HepG2 (cell line): ENCODE measurements around the gene RPLP1. TPM values are rescaled to one million over a fixed set of nuclear protein-coding genes. Genes with fewer than 3 reads are reported as not detected.
A peak's percentile ranks its signal among the peaks of the same experiment; 100 is the strongest.

Source experiments
- GTF2F1 ChIP-seq: fragments of 150-350 bp; IDR thresholded peaks from 2 replicates; pipeline ENCODE4 v1.6.1; 2014; ENCODE audit warnings: low read length
- ISX ChIP-seq: sonication (generic); formaldehyde crosslinking; conservative IDR thresholded peaks from 2 replicates; pipeline ENCODE4 v1.5.0; 2020; ENCODE audit warnings: missing genetic modification reagents
- KDM5B ChIP-seq: sonication (generic); formaldehyde crosslinking; IDR thresholded peaks from 2 replicates; pipeline ENCODE4 v1.4.0; 2020; ENCODE audit warnings: missing genetic modification reagents, mild to moderate bottlenecking, borderline replicate concordance
- MLLT10 ChIP-seq: sonication (generic); formaldehyde crosslinking; IDR thresholded peaks from 2 replicates; pipeline ENCODE4 v1.4.0; 2020; ENCODE audit warnings: missing genetic modification reagents
- RORA ChIP-seq: sonication (generic); formaldehyde crosslinking; IDR thresholded peaks from 2 replicates; pipeline ENCODE4 v1.5.0; 2020; ENCODE audit warnings: mild to moderate bottlenecking, missing genetic modification reagents, moderate library complexity
- SATB2 ChIP-seq: sonication (generic); formaldehyde crosslinking; IDR thresholded peaks from 2 replicates; pipeline ENCODE4 v1.5.0; 2020; ENCODE audit warnings: missing genetic modification reagents
- SMC3 ChIP-seq: IDR thresholded peaks from 2 replicates; pipeline ENCODE4 v1.6.1; 2011; ENCODE audit warnings: low read length, improper control_type of control experiment
- SP2 ChIP-seq: sonication (generic); formaldehyde crosslinking; IDR thresholded peaks from 2 replicates; pipeline ENCODE4 v1.5.1; 2020; ENCODE audit warnings: mild to moderate bottlenecking, missing genetic modification reagents
- ZBTB7A ChIP-seq: sonication (generic); formaldehyde crosslinking; IDR thresholded peaks from 2 replicates; pipeline ENCODE4 v1.8.0; 2022; ENCODE audit warnings: mild to moderate bottlenecking, missing genetic modification reagents
- ZMYM4 ChIP-seq: sonication (generic); formaldehyde crosslinking; IDR thresholded peaks from 2 replicates; pipeline ENCODE4 v1.8.1; 2023; ENCODE audit warnings: mild to moderate bottlenecking, missing genetic modification reagents
- ZNF33B ChIP-seq: sonication (generic); formaldehyde crosslinking; IDR thresholded peaks from 2 replicates; pipeline ENCODE4 v1.5.1; 2020; ENCODE audit warnings: mild to moderate bottlenecking, missing genetic modification reagents
- ZNF383 ChIP-seq: sonication (generic); formaldehyde crosslinking; IDR thresholded peaks from 2 replicates; pipeline ENCODE4 v1.4.0; 2020; ENCODE audit warnings: missing genetic modification reagents, mild to moderate bottlenecking, borderline replicate concordance
- ZNF430 ChIP-seq: sonication (generic); formaldehyde crosslinking; IDR thresholded peaks from 2 replicates; pipeline ENCODE4 v1.9.0; 2021; ENCODE audit warnings: mild to moderate bottlenecking, missing genetic modification reagents
- ZNF713 ChIP-seq: sonication (generic); formaldehyde crosslinking; IDR thresholded peaks from 2 replicates; pipeline ENCODE4 v1.4.0; 2020; ENCODE audit warnings: mild to moderate bottlenecking, missing genetic modification reagents
- ZNF747 ChIP-seq: sonication (generic); formaldehyde crosslinking; IDR thresholded peaks from 2 replicates; pipeline ENCODE4 v1.8.1; 2023; ENCODE audit warnings: missing genetic modification reagents, mild to moderate bottlenecking, borderline replicate concordance
- ZNF749 ChIP-seq: sonication (generic); formaldehyde crosslinking; IDR thresholded peaks from 2 replicates; pipeline ENCODE4 v1.8.0; 2022; ENCODE audit warnings: mild to moderate bottlenecking, missing genetic modification reagents, moderate library complexity, borderline replicate concordance
- ZSCAN22 ChIP-seq: sonication (generic); formaldehyde crosslinking; IDR thresholded peaks from 2 replicates; pipeline ENCODE4 v1.4.0; 2020; ENCODE audit warnings: mild to moderate bottlenecking, missing genetic modification reagents
- polyA plus RNA-seq, 8 experiments: library from polyadenylated mRNA; depleted of rRNA in 3 of 8; stranded (reverse) in 7 of 8; unstranded in 1 of 8; fragments of >200 nt; fragmentation: Illumina TruSeq in 4 of 8; extraction: Trizol in 4 of 8; gene quantifications; 2 replicates each; pipeline versions ENCODE4 v1.2.1 to v1.2.3, GENCODE V29; 2011 to 2016; ENCODE audit warnings: low read depth in 4 of 8, missing spikeins in 1 of 8, mixed read lengths in 1 of 8; ENCODE audit not compliant: insufficient read depth in 1 of 8
- total RNA-seq, 5 experiments: library from RNA; depleted of rRNA; stranded (reverse); fragments of >200 nt; fragmentation: Illumina TruSeq; extraction: Trizol; gene quantifications; 2 replicates each; pipeline ENCODE4 v1.2.3, GENCODE V29; 2016; ENCODE audit warnings: low read depth in 1 of 5
- TF ChIP-seq, protein P1 (sequence below), 2 experiments: sonication (generic) in 1 of 2; formaldehyde crosslinking in 1 of 2; IDR thresholded peaks; 2 replicates each; pipeline versions ENCODE4 v1.6.1 to v1.9.0; 2014 to 2022; ENCODE audit warnings: antibody characterized with exemption in 1 of 2, borderline replicate concordance in 1 of 2, inconsistent platforms in 1 of 2, low read depth in 1 of 2, missing genetic modification reagents in 1 of 2
- TF ChIP-seq, protein P2 (sequence below): IDR thresholded peaks from 2 replicates; pipeline ENCODE4 v1.6.1; 2016; ENCODE audit warnings: mild to moderate bottlenecking, missing biosample characterization, missing genetic modification reagents
- TF ChIP-seq, protein P3 (sequence below): sonication (generic); formaldehyde crosslinking; IDR thresholded peaks from 2 replicates; pipeline ENCODE4 v1.4.0; 2020; ENCODE audit warnings: missing genetic modification reagents
- TF ChIP-seq, protein P4 (sequence below): sonication (generic); formaldehyde crosslinking; IDR thresholded peaks from 2 replicates; pipeline ENCODE4 v1.4.0; 2020; ENCODE audit warnings: mild to moderate bottlenecking, missing genetic modification reagents

The RPLP1 gene
- total and polyA plus RNA-seq, 2 of the 13 experiments (the other 11 are each of a cell fraction or from before 2014, with no cell fraction given): 817 to 929 TPM

DNA sequence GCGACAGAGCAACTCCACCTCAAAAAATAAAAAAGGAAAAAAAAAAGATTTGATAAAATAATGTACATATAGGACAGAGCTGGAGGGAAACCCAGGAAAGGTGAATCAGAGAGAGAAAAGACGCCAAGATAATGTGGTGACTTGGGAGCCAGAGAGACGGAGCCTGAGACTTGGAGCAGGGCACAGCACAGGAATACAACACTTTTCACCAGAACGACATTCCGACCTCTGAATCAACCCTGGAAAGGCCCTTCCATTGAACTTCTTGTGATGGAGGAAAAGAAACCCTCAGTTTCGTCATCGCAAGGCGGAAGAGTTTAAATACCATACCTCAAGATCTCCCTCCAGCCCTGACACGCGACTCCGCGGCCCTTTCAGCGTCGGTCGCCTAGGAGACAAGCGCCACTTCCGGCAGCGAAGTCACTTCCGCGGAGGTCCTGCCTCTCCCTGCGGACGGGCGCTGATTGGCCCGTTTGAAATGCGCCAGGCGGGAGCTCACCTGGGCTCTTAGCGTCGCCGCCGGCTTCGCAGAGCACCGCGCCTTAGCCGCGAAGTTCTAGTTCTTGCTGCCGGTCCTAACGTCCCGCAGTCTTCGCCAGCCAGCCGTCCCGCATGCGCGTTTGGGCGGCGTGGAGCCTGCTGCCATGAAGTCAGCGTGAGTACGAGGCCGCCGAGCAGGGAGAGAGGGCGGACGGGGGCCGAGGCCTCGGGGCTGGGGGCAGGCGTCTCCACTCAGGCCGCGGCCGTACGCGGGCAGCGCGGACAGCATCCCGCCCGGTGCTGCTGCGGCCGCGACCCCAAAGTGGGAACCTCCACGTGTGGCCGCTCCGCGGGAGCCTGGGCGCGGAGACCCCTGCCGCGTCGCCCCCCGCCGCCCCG is 38.6 kb upstream of the RPLP1 start, which contains the start of gene KIF23 (continued):
- TF ChIP-seq, protein P1, sequence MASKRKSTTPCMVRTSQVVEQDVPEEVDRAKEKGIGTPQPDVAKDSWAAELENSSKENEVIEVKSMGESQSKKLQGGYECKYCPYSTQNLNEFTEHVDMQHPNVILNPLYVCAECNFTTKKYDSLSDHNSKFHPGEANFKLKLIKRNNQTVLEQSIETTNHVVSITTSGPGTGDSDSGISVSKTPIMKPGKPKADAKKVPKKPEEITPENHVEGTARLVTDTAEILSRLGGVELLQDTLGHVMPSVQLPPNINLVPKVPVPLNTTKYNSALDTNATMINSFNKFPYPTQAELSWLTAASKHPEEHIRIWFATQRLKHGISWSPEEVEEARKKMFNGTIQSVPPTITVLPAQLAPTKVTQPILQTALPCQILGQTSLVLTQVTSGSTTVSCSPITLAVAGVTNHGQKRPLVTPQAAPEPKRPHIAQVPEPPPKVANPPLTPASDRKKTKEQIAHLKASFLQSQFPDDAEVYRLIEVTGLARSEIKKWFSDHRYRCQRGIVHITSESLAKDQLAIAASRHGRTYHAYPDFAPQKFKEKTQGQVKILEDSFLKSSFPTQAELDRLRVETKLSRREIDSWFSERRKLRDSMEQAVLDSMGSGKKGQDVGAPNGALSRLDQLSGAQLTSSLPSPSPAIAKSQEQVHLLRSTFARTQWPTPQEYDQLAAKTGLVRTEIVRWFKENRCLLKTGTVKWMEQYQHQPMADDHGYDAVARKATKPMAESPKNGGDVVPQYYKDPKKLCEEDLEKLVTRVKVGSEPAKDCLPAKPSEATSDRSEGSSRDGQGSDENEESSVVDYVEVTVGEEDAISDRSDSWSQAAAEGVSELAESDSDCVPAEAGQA (IDR thresholded peaks at IDR 0.05; ENCODE audit: low read depth): no peak
- TF ChIP-seq, protein P1 (CRISPR knock-in tag; IDR thresholded peaks at IDR 0.05; ENCODE audit: borderline replicate concordance): no peak
- TF ChIP-seq ZNF383 (CRISPR knock-in tag): no peak
- TF ChIP-seq GTF2F1: no peak
- no peak for TF ChIP-seq MLLT10 (CRISPR knock-in tag)
- TF ChIP-seq, protein P2, sequence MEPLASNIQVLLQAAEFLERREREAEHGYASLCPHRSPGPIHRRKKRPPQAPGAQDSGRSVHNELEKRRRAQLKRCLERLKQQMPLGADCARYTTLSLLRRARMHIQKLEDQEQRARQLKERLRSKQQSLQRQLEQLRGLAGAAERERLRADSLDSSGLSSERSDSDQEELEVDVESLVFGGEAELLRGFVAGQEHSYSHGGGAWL (CRISPR knock-in tag): 0 out of 2 replicates have a peak, but pooled peaks have one; percentile 72
- TF ChIP-seq SP2 (CRISPR knock-in tag): peak; percentile 75
- TF ChIP-seq ZNF747 (CRISPR knock-in tag): 0 out of 2 replicates have a peak, but pooled peaks have one; percentile 45
- peak; percentile 94 for TF ChIP-seq ZMYM4 (CRISPR knock-in tag)
- TF ChIP-seq ZNF430 (CRISPR knock-in tag): peak; percentile 73; the same call in 1 of the 2 replicates
- no peak for TF ChIP-seq ZSCAN22 (CRISPR knock-in tag)
- no peak for TF ChIP-seq ZNF33B (CRISPR knock-in tag)
- TF ChIP-seq, protein P3, sequence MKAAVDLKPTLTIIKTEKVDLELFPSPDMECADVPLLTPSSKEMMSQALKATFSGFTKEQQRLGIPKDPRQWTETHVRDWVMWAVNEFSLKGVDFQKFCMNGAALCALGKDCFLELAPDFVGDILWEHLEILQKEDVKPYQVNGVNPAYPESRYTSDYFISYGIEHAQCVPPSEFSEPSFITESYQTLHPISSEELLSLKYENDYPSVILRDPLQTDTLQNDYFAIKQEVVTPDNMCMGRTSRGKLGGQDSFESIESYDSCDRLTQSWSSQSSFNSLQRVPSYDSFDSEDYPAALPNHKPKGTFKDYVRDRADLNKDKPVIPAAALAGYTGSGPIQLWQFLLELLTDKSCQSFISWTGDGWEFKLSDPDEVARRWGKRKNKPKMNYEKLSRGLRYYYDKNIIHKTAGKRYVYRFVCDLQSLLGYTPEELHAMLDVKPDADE: no peak
- TF ChIP-seq ZBTB7A (CRISPR knock-in tag): no peak
- peak; percentile 79; the same call in 1 of the 2 replicates for TF ChIP-seq KDM5B (CRISPR knock-in tag)
- TF ChIP-seq SATB2: 0 out of 2 replicates have a peak, but pooled peaks have one; percentile 31
- no peak for TF ChIP-seq ZNF749 (CRISPR knock-in tag)
- no peak for TF ChIP-seq RORA (CRISPR knock-in tag)
- no peak for TF ChIP-seq SMC3
- TF ChIP-seq, protein P4, sequence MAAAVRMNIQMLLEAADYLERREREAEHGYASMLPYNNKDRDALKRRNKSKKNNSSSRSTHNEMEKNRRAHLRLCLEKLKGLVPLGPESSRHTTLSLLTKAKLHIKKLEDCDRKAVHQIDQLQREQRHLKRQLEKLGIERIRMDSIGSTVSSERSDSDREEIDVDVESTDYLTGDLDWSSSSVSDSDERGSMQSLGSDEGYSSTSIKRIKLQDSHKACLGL (CRISPR knock-in tag): peak; percentile 89
- TF ChIP-seq ZNF713 (CRISPR knock-in tag): peak; percentile 51; the same call in 1 of the 2 replicates
- no peak for TF ChIP-seq ISX (CRISPR knock-in tag)
